ENCODE data around the gene FOXQ1. TPM values are rescaled to one million over a fixed set of nuclear protein-coding genes. Genes with fewer than 3 reads are reported as not detected.

FOXQ1 gene
- total RNA-seq, 1 experiment from 2014 or later, result 55.8 TPM

DNA sequence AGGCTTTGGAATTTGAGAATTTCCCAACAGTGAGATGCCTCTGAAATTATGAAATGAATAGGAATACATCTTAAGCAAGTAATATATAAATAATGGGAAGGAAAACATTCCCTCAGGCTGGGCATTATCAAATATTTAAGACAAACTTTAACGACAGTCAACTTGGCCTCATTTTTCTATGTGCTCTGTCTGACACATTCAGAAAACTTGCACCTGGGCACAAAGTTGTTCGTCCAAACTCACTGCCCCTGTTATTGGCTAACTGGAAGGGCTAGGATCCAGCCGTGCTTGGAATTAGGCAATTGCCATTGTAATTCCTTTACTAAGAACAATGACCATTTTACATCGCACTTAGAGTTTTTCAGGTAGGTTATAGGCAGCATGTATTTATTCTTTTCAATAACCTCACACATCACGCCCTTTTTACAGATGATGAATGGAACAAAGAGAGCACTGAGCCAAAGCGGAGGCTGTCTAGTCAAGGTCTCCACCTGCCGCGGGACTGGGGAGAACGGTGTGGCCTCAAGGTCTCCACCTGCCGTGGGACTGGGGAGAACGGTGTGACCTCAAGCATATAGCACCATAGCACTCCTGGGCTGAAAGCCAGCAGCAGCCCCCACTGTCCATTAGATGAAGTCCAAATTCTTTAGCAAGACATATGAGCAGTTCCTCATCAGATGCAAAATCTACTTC, 40.7 kb upstream of the FOXQ1 start:
- peaks cover 39% of the 10 kb centered on the region for H3K4me1 ChIP-seq (replicated peaks; ENCODE audit: insufficient read depth)
- BruUV-seq (replicated peaks), result no TSS peak
- intact Hi-C loops (cut with micrococcal nuclease; ENCODE audit: unreplicated experiment), result no loop called here

GRCh38 chr6:1278061-1278720, 33.7 kb upstream of the FOXQ1 start:
- no peak for TF ChIP-seq CTCF (conservative IDR thresholded peaks at IDR 0.05)
- no peak for TF ChIP-seq EZH2 (IDR thresholded peaks at IDR 0.05; ENCODE audit: low read depth)
- BruUV-seq (replicated peaks), result no TSS peak
- no peaks in the 10 kb centered on the region for H3K27me3 ChIP-seq (ENCODE audit: insufficient read depth, low read depth)
- no peak overlapping the region for H2AFZ ChIP-seq
- no peak overlapping the region; the same call in 1 of the 2 replicates for H3K4me2 ChIP-seq
- no peaks in the 10 kb centered on the region for H3K79me2 ChIP-seq (ENCODE audit: low read depth)
- H4K20me1 ChIP-seq (ENCODE audit: insufficient read depth), result no peaks in the 10 kb centered on the region
- no peaks in the 10 kb centered on the region for H3K9me3 ChIP-seq (ENCODE audit: insufficient read depth, low read depth)
- H3K4me3 ChIP-seq, result no peak overlapping the region
- H3F3A ChIP-seq (ENCODE audit: insufficient read depth, low read depth), result no peaks in the 10 kb centered on the region
- no peak overlapping the region for H3K27ac ChIP-seq
- ChIA-PET CTCF (no interaction called here), POLR2A (ENCODE audit: unreplicated experiment) (no interaction called here)
- no peaks in the 10 kb centered on the region; the same call in 1 of the 2 replicates for H3K4me1 ChIP-seq (replicated peaks; ENCODE audit: insufficient read depth)
- intact Hi-C loops (cut with micrococcal nuclease; ENCODE audit: unreplicated experiment), result no loop called here
- no peaks in the 10 kb centered on the region for H3K36me3 ChIP-seq (ENCODE audit: low read depth)
- DNase-seq, result peak in 1 of 2 experiments; percentile 56
- H3K9me2 ChIP-seq (ENCODE audit: insufficient read depth), result no peaks in the 10 kb centered on the region

More for the DNA sequence above, 40.7 kb upstream of the FOXQ1 start:
- Histone ChIP-seq H4K20me1 (ENCODE audit: insufficient read depth) (no peaks in the 10 kb centered on the region), H3K4me2 (0 out of 2 replicates have a peak overlapping the region, but pooled peaks have one; percentile 10), H3K79me2 (ENCODE audit: low read depth) (no peaks in the 10 kb centered on the region), H3K27ac (0 out of 2 replicates have a peak overlapping the region, but pooled peaks have one; percentile 19), H3K9me3 (ENCODE audit: insufficient read depth, low read depth) (0 out of 2 replicates have a peak, but pooled peaks cover 9% of the 10 kb centered on the region), H3K27me3 (ENCODE audit: insufficient read depth, low read depth) (no peaks in the 10 kb centered on the region), H2AFZ (no peak overlapping the region), H3K4me3 (no peak overlapping the region), H3K36me3 (ENCODE audit: low read depth) (no peaks in the 10 kb centered on the region), H3K9me2 (ENCODE audit: insufficient read depth) (no peaks in the 10 kb centered on the region), H3F3A (ENCODE audit: insufficient read depth, low read depth) (peaks cover 21% of the 10 kb centered on the region)
- ChIA-PET POLR2A (ENCODE audit: unreplicated experiment) (no interaction called here), CTCF (no interaction called here)
- no peak for TF ChIP-seq CTCF (conservative IDR thresholded peaks at IDR 0.05)
- TF ChIP-seq EZH2 (IDR thresholded peaks at IDR 0.05; ENCODE audit: low read depth), result no peak
- DNase-seq, result peak in 1 of 2 experiments; percentile 90

DNA sequence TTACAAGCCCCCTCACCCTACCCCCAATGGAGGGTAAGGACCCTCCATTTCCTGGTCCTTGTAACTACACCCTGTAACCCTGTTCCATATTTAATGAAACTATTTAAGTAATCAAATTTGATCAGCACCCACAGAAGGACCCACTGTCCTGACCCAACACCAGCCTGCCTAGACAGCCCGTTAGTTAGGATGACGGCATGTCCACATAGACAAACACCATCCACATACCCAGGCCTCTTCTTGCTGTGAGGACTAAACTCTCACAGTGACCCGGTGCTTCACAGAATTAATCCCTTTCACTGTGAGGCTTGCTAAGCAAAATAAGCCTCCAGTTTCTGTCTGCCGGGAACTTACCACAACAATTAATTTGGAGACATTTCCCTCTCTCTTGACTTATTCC, 32.8 kb upstream of the FOXQ1 start:
- no peaks in the 10 kb centered on the region for H3K9me3 ChIP-seq (ENCODE audit: insufficient read depth, low read depth)
- TF ChIP-seq EZH2 (IDR thresholded peaks at IDR 0.05; ENCODE audit: low read depth), result no peak
- no peak for TF ChIP-seq CTCF (conservative IDR thresholded peaks at IDR 0.05)
- no peak overlapping the region for H2AFZ ChIP-seq
- no peaks in the 10 kb centered on the region for H4K20me1 ChIP-seq (ENCODE audit: insufficient read depth)
- no peaks in the 10 kb centered on the region for H3F3A ChIP-seq (ENCODE audit: insufficient read depth, low read depth)
- H3K9me2 ChIP-seq (ENCODE audit: insufficient read depth), result no peaks in the 10 kb centered on the region
- no peak overlapping the region for H3K27ac ChIP-seq
- BruUV-seq (replicated peaks), result no TSS peak
- H3K36me3 ChIP-seq (ENCODE audit: low read depth), result no peaks in the 10 kb centered on the region
- no peaks in the 10 kb centered on the region for H3K79me2 ChIP-seq (ENCODE audit: low read depth)
- H3K27me3 ChIP-seq (ENCODE audit: insufficient read depth, low read depth), result no peaks in the 10 kb centered on the region
- intact Hi-C loops (cut with micrococcal nuclease; ENCODE audit: unreplicated experiment), result no loop called here
- H3K4me3 ChIP-seq, result no peak overlapping the region
- no peaks in the 10 kb centered on the region; the same call in 1 of the 2 replicates for H3K4me1 ChIP-seq (replicated peaks; ENCODE audit: insufficient read depth)
- DNase-seq, result no peak
- ChIA-PET POLR2A (ENCODE audit: unreplicated experiment) (no interaction called here), CTCF (no interaction called here)
- H3K4me2 ChIP-seq, result no peak overlapping the region

All from PC-9 (cell line).